ENCODE results near the gene DIRAS1.

The DIRAS1 gene

DNA sequence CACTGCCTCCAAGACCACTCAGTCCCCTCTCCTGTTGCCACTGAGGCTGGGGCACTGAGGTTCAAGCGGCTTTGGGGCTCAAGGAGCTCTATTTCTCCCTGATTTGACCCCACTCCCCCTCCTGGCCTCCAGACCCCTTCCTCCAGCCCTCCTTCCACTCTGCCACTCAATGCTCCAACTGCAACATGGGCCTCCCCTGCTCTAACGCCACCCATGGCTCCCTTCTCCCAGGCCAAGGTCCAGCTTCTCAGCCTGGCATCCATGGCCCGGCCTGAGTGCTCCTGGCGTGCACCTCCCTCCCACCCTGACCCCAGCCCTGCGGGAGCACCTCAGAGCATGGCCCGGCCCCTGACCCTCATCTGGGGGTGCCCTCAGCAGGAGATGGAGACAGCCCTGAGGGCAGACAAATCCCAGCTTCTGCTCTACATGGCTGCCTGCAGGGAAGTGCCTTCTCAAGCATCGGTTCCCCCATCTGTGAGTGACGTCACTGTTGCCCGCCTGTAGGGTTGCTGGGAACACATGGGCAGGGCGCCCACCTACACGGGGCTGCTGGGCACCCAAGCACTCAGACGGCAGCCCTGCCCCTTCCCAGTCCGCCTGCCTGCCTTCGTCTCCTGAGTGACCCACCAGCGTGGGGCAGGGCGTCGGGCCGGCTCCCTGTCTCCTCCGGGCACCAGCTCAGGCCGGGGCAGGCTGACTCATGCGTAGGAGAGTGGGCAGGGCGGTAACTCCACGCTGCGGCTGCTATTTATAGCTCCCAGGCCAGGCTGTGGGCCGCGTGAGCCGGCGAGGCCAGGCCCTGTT lies 1.6 kb upstream of the DIRAS1 start:
- TF ChIP-seq CTCF (IDR thresholded peaks at IDR 0.05; ENCODE audit: insufficient read depth, low read depth, low read length, missing control alignments): no peak
- H3K4me3 ChIP-seq (ENCODE audit: low read length): no peak overlapping the region
- DNase-seq (ENCODE audit: low read depth): peak; percentile 28

- no peak overlapping the region for H3K4me3 ChIP-seq (ENCODE audit: low read length)
- no peak for TF ChIP-seq CTCF (IDR thresholded peaks at IDR 0.05; ENCODE audit: insufficient read depth, low read depth, low read length, missing control alignments)
- no peak for DNase-seq (ENCODE audit: low read depth)
Measured at GRCh38 chr19:2721570-2722540, 683 bp upstream of the DIRAS1 start.

- no peak for TF ChIP-seq CTCF (IDR thresholded peaks at IDR 0.05; ENCODE audit: insufficient read depth, low read depth, low read length, missing control alignments)
- H3K4me3 ChIP-seq (ENCODE audit: low read length): no peak overlapping the region
- no peak for DNase-seq (ENCODE audit: low read depth)
Measured at GRCh38 chr19:2719920-2720776, 1.0 kb downstream of the DIRAS1 start.

DNA sequence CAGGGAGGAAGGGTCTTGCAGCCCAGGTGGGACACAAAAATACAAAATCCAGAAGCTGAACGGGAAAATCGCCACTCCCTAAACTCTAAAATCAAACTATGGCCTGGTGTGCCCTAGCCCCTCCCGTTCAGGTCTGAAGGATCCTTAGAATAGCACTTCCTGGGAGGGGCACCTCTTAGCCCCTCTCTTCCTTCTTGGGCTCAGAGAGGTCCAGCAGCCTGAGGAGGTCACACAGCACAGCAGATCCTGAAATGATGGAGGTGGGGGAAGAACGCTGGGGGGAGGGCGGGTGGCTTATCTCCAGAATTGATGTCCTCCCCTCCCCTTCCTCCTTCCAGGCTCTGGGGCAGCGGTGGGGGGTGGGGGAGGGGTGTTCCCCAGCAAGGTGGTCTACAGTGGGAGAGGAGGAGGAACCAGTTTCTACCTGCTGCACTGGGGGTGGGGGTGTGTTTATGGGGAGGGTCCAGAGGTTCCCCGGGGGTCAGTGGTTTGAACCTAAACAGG lies 1.9 kb downstream of the DIRAS1 start:
- no peak for TF ChIP-seq CTCF (IDR thresholded peaks at IDR 0.05; ENCODE audit: insufficient read depth, low read depth, low read length, missing control alignments)

GRCh38 chr19:2717638-2718541 lies 3.3 kb downstream of the DIRAS1 start:
- no peak for TF ChIP-seq CTCF (IDR thresholded peaks at IDR 0.05; ENCODE audit: insufficient read depth, low read depth, low read length, missing control alignments)
- no peak overlapping the region for H3K4me3 ChIP-seq (ENCODE audit: low read length)
- DNase-seq (ENCODE audit: low read depth): no peak

More for the DNA sequence above, 1.9 kb downstream of the DIRAS1 start:
- DNase-seq (ENCODE audit: low read depth): no peak
- H3K4me3 ChIP-seq (ENCODE audit: low read length): no peak overlapping the region

Data from epithelial cell of esophagus (primary cell).